ENCODE results near the gene PIGT.

GRCh38 chr20:45423700-45424099, 7.8 kb downstream of the PIGT start:
- no peak for TF ChIP-seq CTCF (IDR thresholded peaks at IDR 0.05)
- TF ChIP-seq RAD21 (IDR thresholded peaks at IDR 0.05; ENCODE audit: low read length), result no peak
- TF ChIP-seq EP300 (IDR thresholded peaks at IDR 0.05; ENCODE audit: borderline replicate concordance in 1 of 2, low read depth in 1 of 2, low read length in 1 of 2), result no peak
- TF ChIP-seq JUND (IDR thresholded peaks at IDR 0.05), result no peak
- no peak for TF ChIP-seq CHD2 (IDR thresholded peaks at IDR 0.05; ENCODE audit: low read length, partially characterized antibody)
- TF ChIP-seq TCF12 (IDR thresholded peaks at IDR 0.05), result no peak

Data from SK-N-SH (cell line).